ENCODE results near the gene MGAT2. TPM values are rescaled to one million over a fixed set of nuclear protein-coding genes. Genes with fewer than 3 reads are reported as not detected.
A peak's percentile ranks its signal among the peaks of the same experiment; 100 is the strongest.

The MGAT2 gene
- total and polyA plus RNA-seq, 9 of the 15 experiments (the other 6 are each of a cell fraction or from before 2014, with no cell fraction given) = 0.03 to 33.3 (median 24.6) TPM; not detected in 1

- no peak for TF ChIP-seq JUND (IDR thresholded peaks at IDR 0.05; ENCODE audit: borderline replicate concordance, low read depth, low read length)
- peak; percentile 42; the same call in 1 of the 3 replicates for TF ChIP-seq JUND (tag; IDR thresholded peaks at IDR 0.05; ENCODE audit: borderline replicate concordance, low read depth, low read length)
- TF ChIP-seq PHB2 (IDR thresholded peaks at IDR 0.05; ENCODE audit: low read depth) = no peak
- no peak; a peak in 1 of 3 replicates for TF ChIP-seq CBX3 (IDR thresholded peaks at IDR 0.05; ENCODE audit: borderline replicate concordance in 1 of 2, low read length in 2 of 2)
- TF ChIP-seq ZHX1 (conservative IDR thresholded peaks at IDR 0.05; ENCODE audit: low read length) = 0 out of 2 replicates have a peak, but pooled peaks have one; percentile 23
- no peak for TF ChIP-seq RFX1 (IDR thresholded peaks at IDR 0.05)
- peak; percentile 49 for TF ChIP-seq PRDM10 (IDR thresholded peaks at IDR 0.05; ENCODE audit: partially characterized antibody)
- TF ChIP-seq SP1 (CRISPR knock-in tag; IDR thresholded peaks at IDR 0.05) = peak; percentile 80
- 0 out of 2 replicates have a peak, but pooled peaks have one; percentile 19 for TF ChIP-seq ZBTB2 (IDR thresholded peaks at IDR 0.05)
- TF ChIP-seq FOXP1 (CRISPR knock-in tag; IDR thresholded peaks at IDR 0.05) = peak; percentile 86
- TF ChIP-seq CC2D1A (IDR thresholded peaks at IDR 0.05) = 0 out of 2 replicates have a peak, but pooled peaks have one; percentile 27
- 0 out of 2 replicates have a peak, but pooled peaks have one; percentile 21 for TF ChIP-seq ZNF766 (CRISPR knock-in tag; conservative IDR thresholded peaks at IDR 0.05)
- peak; percentile 81 for TF ChIP-seq L3MBTL2 (IDR thresholded peaks at IDR 0.05)
- TF ChIP-seq GMEB1 (CRISPR knock-in tag; IDR thresholded peaks at IDR 0.05) = peak; percentile 50
- TF ChIP-seq E2F1 (CRISPR knock-in tag; IDR thresholded peaks at IDR 0.05) = peak; percentile 88
- TF ChIP-seq PCBP2 (IDR thresholded peaks at IDR 0.05; ENCODE audit: low read depth, low read length, poor library complexity, severe bottlenecking) = no peak
These were observed 21.9 kb upstream of the MGAT2 start, which contains the start of gene LRR1 (continued) for GRCh38 chr14:49598485-49599300.

All from K562 (cell line).